H7 (cell line): ENCODE measurements around the gene DBI. TPM values are rescaled to one million over a fixed set of nuclear protein-coding genes. Genes with fewer than 3 reads are reported as not detected.

Experiments
- DNase-seq: peaks from one replicate; pipeline ENCODE4 v3.0.0; 2012
- H3K27me3 ChIP-seq: 2 replicates; pipeline ENCODE4 v1.6.0; 2011; ENCODE audit warnings: mild to moderate bottlenecking, low read length; ENCODE audit not compliant: control insufficient read depth, insufficient read depth
- H3K36me3 ChIP-seq: replicated peaks from 2 replicates; pipeline ENCODE4 v1.5.1; 2011; ENCODE audit warnings: low read length; ENCODE audit not compliant: control insufficient read depth, insufficient read depth
- H3K4me3 ChIP-seq: 2 replicates; pipeline ENCODE4 v1.5.1; 2011; ENCODE audit warnings: low read depth, mild to moderate bottlenecking, control low read depth, low read length, moderate library complexity; ENCODE audit not compliant: insufficient read depth
- total RNA-seq: library from RNA; depleted of rRNA; stranded (reverse); fragments of >200 nt; shearing (Covaris generic); gene quantifications from 2 replicates; pipeline ENCODE4 v1.2.3, GENCODE V29; 2014

DBI gene
- total RNA-seq, 1 experiment from 2014 or later: 94.0 TPM

- H3K4me3 ChIP-seq: no peak overlapping the region
- no peaks in the 10 kb centered on the region for H3K36me3 ChIP-seq
- no peak for DNase-seq
- H3K27me3 ChIP-seq: no peaks in the 10 kb centered on the region
Measured at GRCh38 chr2:119341684-119342083, 25.1 kb upstream of the DBI start.

- DNase-seq: no peak
- Histone ChIP-seq H3K4me3 (no peak overlapping the region), H3K36me3 (no peaks in the 10 kb centered on the region), H3K27me3 (no peaks in the 10 kb centered on the region)
Measured at GRCh38 chr2:119349289-119349688, 17.5 kb upstream of the DBI start.

GRCh38 chr2:119350311-119350998 lies 16.3 kb upstream of the DBI start:
- peak; percentile 47 for DNase-seq

GRCh38 chr2:119352357-119352756 lies 14.4 kb upstream of the DBI start:
- no peak overlapping the region for H3K4me3 ChIP-seq
- H3K27me3 ChIP-seq: no peaks in the 10 kb centered on the region
- no peak for DNase-seq
- H3K36me3 ChIP-seq: no peaks in the 10 kb centered on the region

More at GRCh38 chr2:119350311-119350998, 16.3 kb upstream of the DBI start:
- no peak overlapping the region for H3K4me3 ChIP-seq
- no peaks in the 10 kb centered on the region for H3K36me3 ChIP-seq
- H3K27me3 ChIP-seq: no peaks in the 10 kb centered on the region

- no peak for DNase-seq
- no peaks in the 10 kb centered on the region for H3K36me3 ChIP-seq
- no peak overlapping the region for H3K4me3 ChIP-seq
- no peaks in the 10 kb centered on the region for H3K27me3 ChIP-seq
Measured at GRCh38 chr2:119354860-119355259, 11.9 kb upstream of the DBI start.

GRCh38 chr2:119359774-119360173 lies 7.0 kb upstream of the DBI start:
- Histone ChIP-seq H3K36me3 (no peaks in the 10 kb centered on the region), H3K4me3 (no peak overlapping the region), H3K27me3 (no peaks in the 10 kb centered on the region)
- DNase-seq: no peak

GRCh38 chr2:119360423-119360966 lies 6.3 kb upstream of the DBI start:
- no peak for DNase-seq
- H3K4me3 ChIP-seq: no peak overlapping the region
- H3K36me3 ChIP-seq: no peaks in the 10 kb centered on the region
- no peaks in the 10 kb centered on the region for H3K27me3 ChIP-seq

- Histone ChIP-seq H3K4me3 (no peak overlapping the region), H3K36me3 (peaks cover 7% of the 10 kb centered on the region), H3K27me3 (no peaks in the 10 kb centered on the region)
- no peak for DNase-seq
Measured at GRCh38 chr2:119364798-119365197, 2.0 kb upstream of the DBI start.

- no peak for DNase-seq
- Histone ChIP-seq H3K4me3 (peak overlapping the region; percentile 92), H3K36me3 (peaks cover 8% of the 10 kb centered on the region), H3K27me3 (no peaks in the 10 kb centered on the region)
Measured at GRCh38 chr2:119365436-119365835, 1.3 kb upstream of the DBI start.

GRCh38 chr2:119366161-119366648 lies 572 bp upstream of the DBI start:
- Histone ChIP-seq H3K27me3 (no peaks in the 10 kb centered on the region), H3K4me3 (peak overlapping the region; percentile 92), H3K36me3 (peaks cover 15% of the 10 kb centered on the region)
- DNase-seq: no peak

GRCh38 chr2:119367472-119368099 lies 809 bp downstream of the DBI start:
- DNase-seq: peak; percentile 92
- Histone ChIP-seq H3K27me3 (no peaks in the 10 kb centered on the region), H3K4me3 (peak overlapping the region; percentile 92), H3K36me3 (peaks cover 28% of the 10 kb centered on the region)

GRCh38 chr2:119369845-119370244 lies 3.1 kb downstream of the DBI start:
- H3K4me3 ChIP-seq: no peak overlapping the region

GRCh38 chr2:119371111-119371510 lies 4.3 kb downstream of the DBI start:
- no peaks in the 10 kb centered on the region for H3K27me3 ChIP-seq
- peaks cover 31% of the 10 kb centered on the region for H3K36me3 ChIP-seq
- no peak for DNase-seq
- H3K4me3 ChIP-seq: no peak overlapping the region

More at GRCh38 chr2:119369845-119370244, 3.1 kb downstream of the DBI start:
- Histone ChIP-seq H3K36me3 (peaks cover 31% of the 10 kb centered on the region), H3K27me3 (no peaks in the 10 kb centered on the region)
- no peak for DNase-seq

GRCh38 chr2:119372778-119373568 lies 6.2 kb downstream of the DBI start:
- no peaks in the 10 kb centered on the region for H3K27me3 ChIP-seq
- H3K36me3 ChIP-seq: peaks cover 31% of the 10 kb centered on the region
- no peak for DNase-seq
- no peak overlapping the region for H3K4me3 ChIP-seq
